ENCODE data around the gene MRLN.
"Not testable (repeated sequence)": the region's sequence is repeated elsewhere in the genome, so short reads cannot be mapped to it uniquely, and the experiment has no call there.

Gene MRLN

GRCh38 chr10:59753267-59753666, at the start of gene MRLN:
Gene MRLN (minus strand): TSS chr10:59753455.
- in situ Hi-C loops (cut with MboI; ENCODE audit: low pct_unique_long_range_greater_than_20kb, low sequenced_read_pairs, unreplicated experiment), result no loop called here
- no peak for DNase-seq (ENCODE audit: low spot score)
- TF ChIP-seq, protein P1, sequence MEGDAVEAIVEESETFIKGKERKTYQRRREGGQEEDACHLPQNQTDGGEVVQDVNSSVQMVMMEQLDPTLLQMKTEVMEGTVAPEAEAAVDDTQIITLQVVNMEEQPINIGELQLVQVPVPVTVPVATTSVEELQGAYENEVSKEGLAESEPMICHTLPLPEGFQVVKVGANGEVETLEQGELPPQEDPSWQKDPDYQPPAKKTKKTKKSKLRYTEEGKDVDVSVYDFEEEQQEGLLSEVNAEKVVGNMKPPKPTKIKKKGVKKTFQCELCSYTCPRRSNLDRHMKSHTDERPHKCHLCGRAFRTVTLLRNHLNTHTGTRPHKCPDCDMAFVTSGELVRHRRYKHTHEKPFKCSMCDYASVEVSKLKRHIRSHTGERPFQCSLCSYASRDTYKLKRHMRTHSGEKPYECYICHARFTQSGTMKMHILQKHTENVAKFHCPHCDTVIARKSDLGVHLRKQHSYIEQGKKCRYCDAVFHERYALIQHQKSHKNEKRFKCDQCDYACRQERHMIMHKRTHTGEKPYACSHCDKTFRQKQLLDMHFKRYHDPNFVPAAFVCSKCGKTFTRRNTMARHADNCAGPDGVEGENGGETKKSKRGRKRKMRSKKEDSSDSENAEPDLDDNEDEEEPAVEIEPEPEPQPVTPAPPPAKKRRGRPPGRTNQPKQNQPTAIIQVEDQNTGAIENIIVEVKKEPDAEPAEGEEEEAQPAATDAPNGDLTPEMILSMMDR (IDR thresholded peaks at IDR 0.05; ENCODE audit: extremely low read depth, insufficient read depth, missing control alignments), result no peak

DNA sequence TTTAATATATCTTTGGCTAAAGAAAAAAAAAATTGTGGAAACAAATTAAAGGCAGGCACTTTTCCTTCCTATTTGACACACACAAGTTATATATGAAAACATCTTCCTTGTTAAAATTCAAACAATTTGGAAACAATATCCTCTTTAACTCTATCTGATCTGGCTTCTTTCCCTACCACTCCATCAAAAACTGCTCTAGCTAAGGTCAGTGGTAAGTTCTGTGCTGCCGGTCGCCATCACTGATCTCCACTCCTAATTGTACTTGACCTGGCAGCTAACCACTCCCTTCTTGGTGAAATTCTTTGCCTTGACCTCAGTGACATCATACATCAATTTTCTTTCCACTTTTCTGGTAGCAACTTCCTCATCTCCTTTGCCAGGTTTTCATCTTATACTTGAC, 47.9 kb upstream of the MRLN start:
- in situ Hi-C loops (cut with MboI; ENCODE audit: low pct_unique_long_range_greater_than_20kb, low sequenced_read_pairs, unreplicated experiment), result no loop called here
- no peak for DNase-seq (ENCODE audit: low spot score)
- TF ChIP-seq, protein P1 (IDR thresholded peaks at IDR 0.05; ENCODE audit: extremely low read depth, insufficient read depth, missing control alignments), result no peak

GRCh38 chr10:59799421-59799820, 46.2 kb upstream of the MRLN start:
- in situ Hi-C loops (cut with MboI; ENCODE audit: low pct_unique_long_range_greater_than_20kb, low sequenced_read_pairs, unreplicated experiment), result no loop called here
- TF ChIP-seq, protein P1 (IDR thresholded peaks at IDR 0.05; ENCODE audit: extremely low read depth, insufficient read depth, missing control alignments), result no peak
- no peak for DNase-seq (ENCODE audit: low spot score)

- no peak for DNase-seq (ENCODE audit: low spot score)
These were observed 40.7 kb upstream of the MRLN start for GRCh38 chr10:59793919-59794318.

GRCh38 chr10:59792812-59793211, 39.6 kb upstream of the MRLN start:
- no peak for DNase-seq (ENCODE audit: low spot score)
- TF ChIP-seq, protein P1 (IDR thresholded peaks at IDR 0.05; ENCODE audit: extremely low read depth, insufficient read depth, missing control alignments), result no peak
- in situ Hi-C loops (cut with MboI; ENCODE audit: low pct_unique_long_range_greater_than_20kb, low sequenced_read_pairs, unreplicated experiment), result no loop called here

More at GRCh38 chr10:59793919-59794318, 40.7 kb upstream of the MRLN start:
- TF ChIP-seq, protein P1 (IDR thresholded peaks at IDR 0.05; ENCODE audit: extremely low read depth, insufficient read depth, missing control alignments), result no peak
- in situ Hi-C loops (cut with MboI; ENCODE audit: low pct_unique_long_range_greater_than_20kb, low sequenced_read_pairs, unreplicated experiment), result no loop called here

GRCh38 chr10:59791601-59792000, 38.3 kb upstream of the MRLN start:
- DNase-seq (ENCODE audit: low spot score), result no peak
- in situ Hi-C loops (cut with MboI; ENCODE audit: low pct_unique_long_range_greater_than_20kb, low sequenced_read_pairs, unreplicated experiment), result no loop called here
- TF ChIP-seq, protein P1 (IDR thresholded peaks at IDR 0.05; ENCODE audit: extremely low read depth, insufficient read depth, missing control alignments), result no peak

GRCh38 chr10:59790080-59790479, 36.8 kb upstream of the MRLN start:
- DNase-seq (ENCODE audit: low spot score); in situ Hi-C loops (cut with MboI; ENCODE audit: low pct_unique_long_range_greater_than_20kb, low sequenced_read_pairs, unreplicated experiment): not testable (repeated sequence)

DNA sequence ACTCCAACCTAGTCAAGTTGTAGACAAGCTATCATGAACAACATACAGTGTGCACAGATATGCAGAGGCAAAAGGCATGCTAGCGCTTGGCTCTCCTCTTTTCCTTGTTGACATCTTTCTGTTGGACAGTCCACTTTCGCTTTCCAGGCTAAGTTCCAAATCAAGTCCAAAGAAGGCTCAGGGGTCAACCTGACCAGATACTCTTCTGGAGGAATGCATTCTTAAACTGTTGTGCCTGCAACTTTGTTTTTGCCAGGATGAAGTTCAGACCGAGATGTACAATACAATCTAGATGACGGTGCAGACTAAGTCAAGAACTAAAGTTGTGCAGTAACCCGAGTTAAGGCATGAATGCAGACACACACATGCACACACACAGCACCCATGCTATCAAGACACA, 35.7 kb upstream of the MRLN start:
- DNase-seq (ENCODE audit: low spot score); in situ Hi-C loops (cut with MboI; ENCODE audit: low pct_unique_long_range_greater_than_20kb, low sequenced_read_pairs, unreplicated experiment): not testable (repeated sequence)

GRCh38 chr10:59787032-59787431, 33.8 kb upstream of the MRLN start:
- in situ Hi-C loops (cut with MboI; ENCODE audit: low pct_unique_long_range_greater_than_20kb, low sequenced_read_pairs, unreplicated experiment); DNase-seq (ENCODE audit: low spot score): not testable (repeated sequence)

GRCh38 chr10:59785476-59785875, 32.2 kb upstream of the MRLN start:
- DNase-seq (ENCODE audit: low spot score); in situ Hi-C loops (cut with MboI; ENCODE audit: low pct_unique_long_range_greater_than_20kb, low sequenced_read_pairs, unreplicated experiment): not testable (repeated sequence)

Measured in GM13977 (cell line).